SK-N-MC (cell line): Measurements from ENCODE around the gene CFAP299.

ENCODE experiments used
- DNase-seq: peaks from one replicate; pipeline ENCODE4 v3.0.0-alpha.2; 2011; ENCODE audit warnings: low read depth, low spot score
- H3K27ac ChIP-seq: fragments of 200-600 bp; sonication (generic); 2 replicates; pipeline ENCODE4 v1.5.1; 2016; ENCODE audit warnings: mixed run types
- H3K36me3 ChIP-seq: fragments of 200-600 bp; sonication (generic); 2 replicates; pipeline ENCODE4 v1.6.1; 2017; ENCODE audit warnings: antibody characterized with exemption, low read length, mixed read lengths; ENCODE audit not compliant: insufficient read depth
- H3K4me3 ChIP-seq: fragments of 200-600 bp; sonication (generic); 2 replicates; pipeline ENCODE4 v1.5.1; 2016
- H3K9ac ChIP-seq: fragments of 200-600 bp; sonication (generic); 2 replicates; pipeline ENCODE4 v1.8.0; 2017; ENCODE audit warnings: mixed run types, mixed read lengths; ENCODE audit not compliant: insufficient read length
- H3K9me3 ChIP-seq: fragments of 200-600 bp; sonication (generic); 2 replicates; pipeline ENCODE4 v1.6.1; 2017; ENCODE audit warnings: low read depth, mild to moderate bottlenecking, antibody characterized with exemption, low read length, moderate library complexity, mixed read lengths
- EZH2 ChIP-seq: fragments of 200-600 bp; sonication (generic); IDR thresholded peaks from one replicate; pipeline ENCODE4 v1.6.1; 2017; ENCODE audit warnings: antibody characterized with exemption
- FOXP2 ChIP-seq: optimal IDR thresholded peaks from 2 replicates; pipeline ENCODE3; 2011; ENCODE audit warnings: mild to moderate bottlenecking, moderate library complexity; ENCODE audit not compliant: insufficient read depth; ENCODE audit errors: extremely low read length, control extremely low read depth
- POLR2AphosphoS5 ChIP-seq: IDR thresholded peaks from 2 replicates; pipeline ENCODE4 v1.6.1; 2012; ENCODE audit warnings: mild to moderate bottlenecking, low read depth, low read length, borderline replicate concordance

The CFAP299 gene

GRCh38 chr4:80484712-80485111, 149.2 kb downstream of the CFAP299 start:
- no peaks in the 10 kb centered on the region for H3K36me3 ChIP-seq
- no peak overlapping the region for H3K9ac ChIP-seq
- H3K9me3 ChIP-seq, result no peaks in the 10 kb centered on the region
- TF ChIP-seq EZH2 (no peak), POLR2AphosphoS5 (no peak), FOXP2 (no peak)
- no peak overlapping the region for H3K4me3 ChIP-seq
- H3K27ac ChIP-seq, result no peak overlapping the region
- no peak for DNase-seq

DNA sequence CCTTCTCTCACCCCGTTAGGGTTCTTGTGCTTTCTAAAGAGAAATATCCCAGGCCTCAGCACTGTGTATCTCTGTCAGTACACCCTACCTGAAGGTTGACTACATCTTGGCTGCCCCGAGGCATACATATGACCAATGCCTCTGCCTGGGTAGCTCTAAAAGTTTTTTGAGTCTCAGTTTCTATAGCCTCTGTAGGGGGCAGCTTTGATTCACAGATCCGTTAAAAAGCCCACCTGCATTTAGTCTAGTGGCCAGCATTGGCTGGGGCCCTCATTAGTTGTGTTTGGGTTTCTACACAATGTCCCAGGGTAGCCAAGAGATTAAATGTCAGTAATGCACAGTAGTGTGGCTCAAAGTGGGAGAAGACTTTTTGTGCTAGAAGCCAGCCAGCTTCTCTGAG, 151.1 kb downstream of the CFAP299 start:
- no peak for TF ChIP-seq EZH2
- no peak for TF ChIP-seq FOXP2
- no peak for TF ChIP-seq POLR2AphosphoS5
- H3K27ac ChIP-seq, result no peak overlapping the region
- no peak overlapping the region for H3K4me3 ChIP-seq
- H3K9ac ChIP-seq, result no peak overlapping the region
- H3K36me3 ChIP-seq, result no peaks in the 10 kb centered on the region
- DNase-seq, result no peak
- no peaks in the 10 kb centered on the region for H3K9me3 ChIP-seq

DNA sequence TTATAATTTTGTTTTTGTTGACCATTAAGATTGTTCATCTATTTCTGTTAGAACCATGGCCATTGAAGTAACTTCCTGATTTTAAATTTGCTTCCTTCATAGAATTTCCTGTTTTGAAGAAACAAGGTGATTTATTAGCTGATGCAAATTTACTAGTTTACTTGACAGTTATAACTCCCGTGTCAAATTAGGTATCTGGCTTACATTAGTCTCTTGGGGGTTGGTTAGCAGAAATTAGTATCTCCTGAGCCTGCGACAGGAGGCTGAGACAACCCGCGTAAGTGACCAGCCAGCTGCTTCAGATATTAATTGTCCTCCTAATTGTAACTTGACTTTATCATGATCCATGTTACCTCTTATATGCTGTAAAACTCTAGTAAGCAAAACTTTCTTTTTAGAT, 154.3 kb downstream of the CFAP299 start:
- no peak overlapping the region; the same call in 1 of the 2 replicates for H3K27ac ChIP-seq
- H3K9ac ChIP-seq, result no peak overlapping the region
- H3K36me3 ChIP-seq, result no peaks in the 10 kb centered on the region
- TF ChIP-seq POLR2AphosphoS5 (no peak), FOXP2 (no peak), EZH2 (no peak)
- no peak overlapping the region for H3K4me3 ChIP-seq
- no peaks in the 10 kb centered on the region for H3K9me3 ChIP-seq
- DNase-seq, result no peak

DNA sequence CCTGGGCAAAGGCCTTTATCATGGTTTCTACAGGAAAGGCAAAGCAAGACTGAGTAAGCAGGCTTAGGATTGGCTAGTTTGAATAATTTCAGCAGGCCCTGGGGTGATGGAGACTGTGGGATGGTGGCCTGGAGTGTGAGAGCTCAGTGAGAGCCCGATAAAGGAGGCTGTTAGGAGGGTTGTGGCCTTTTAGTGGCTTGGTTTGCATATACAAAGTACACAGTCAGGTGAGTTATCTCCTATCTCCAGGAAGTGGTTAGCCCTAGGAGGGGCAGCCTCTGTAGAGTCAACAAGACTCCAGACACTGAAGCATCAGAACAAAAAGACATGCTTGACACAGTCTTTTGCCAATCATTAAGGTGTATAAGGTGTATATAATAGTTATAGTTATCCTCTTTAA, 157.2 kb downstream of the CFAP299 start:
- no peak for TF ChIP-seq FOXP2
- no peak for TF ChIP-seq POLR2AphosphoS5
- TF ChIP-seq EZH2, result no peak
- no peaks in the 10 kb centered on the region for H3K36me3 ChIP-seq
- no peak overlapping the region for H3K9ac ChIP-seq
- no peaks in the 10 kb centered on the region for H3K9me3 ChIP-seq
- no peak overlapping the region for H3K27ac ChIP-seq
- DNase-seq, result no peak
- H3K4me3 ChIP-seq, result no peak overlapping the region

GRCh38 chr4:80495865-80496264, 160.3 kb downstream of the CFAP299 start:
- H3K9ac ChIP-seq, result no peak overlapping the region
- DNase-seq, result no peak
- no peak for TF ChIP-seq FOXP2
- no peak for TF ChIP-seq EZH2
- no peak for TF ChIP-seq POLR2AphosphoS5
- no peaks in the 10 kb centered on the region for H3K36me3 ChIP-seq
- H3K4me3 ChIP-seq, result no peak overlapping the region
- H3K27ac ChIP-seq, result no peak overlapping the region
- H3K9me3 ChIP-seq, result no peaks in the 10 kb centered on the region

DNA sequence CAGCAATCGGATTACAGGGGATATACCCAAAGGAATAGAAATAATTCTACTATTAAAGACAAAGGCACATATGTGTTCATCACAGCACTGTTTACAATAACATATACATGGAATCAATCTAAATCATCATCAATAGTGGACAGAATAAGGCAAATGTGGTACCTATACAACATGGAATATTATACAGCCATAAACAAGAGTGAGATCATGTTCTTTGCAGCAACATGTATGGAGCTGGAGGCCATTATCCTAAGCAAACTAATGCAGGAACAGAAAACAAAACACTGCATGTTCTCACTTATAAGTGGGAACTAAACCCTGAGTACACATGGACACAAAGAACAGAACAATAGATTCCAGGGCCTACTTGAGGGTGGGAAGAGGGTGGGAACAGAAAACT, 163.2 kb downstream of the CFAP299 start:
- TF ChIP-seq FOXP2, result no peak
- no peak for TF ChIP-seq EZH2
- TF ChIP-seq POLR2AphosphoS5, result no peak
- no peaks in the 10 kb centered on the region for H3K9me3 ChIP-seq
- H3K27ac ChIP-seq, result no peak overlapping the region
- DNase-seq, result no peak
- no peaks in the 10 kb centered on the region for H3K36me3 ChIP-seq
- no peak overlapping the region for H3K4me3 ChIP-seq
- H3K9ac ChIP-seq, result no peak overlapping the region

DNA sequence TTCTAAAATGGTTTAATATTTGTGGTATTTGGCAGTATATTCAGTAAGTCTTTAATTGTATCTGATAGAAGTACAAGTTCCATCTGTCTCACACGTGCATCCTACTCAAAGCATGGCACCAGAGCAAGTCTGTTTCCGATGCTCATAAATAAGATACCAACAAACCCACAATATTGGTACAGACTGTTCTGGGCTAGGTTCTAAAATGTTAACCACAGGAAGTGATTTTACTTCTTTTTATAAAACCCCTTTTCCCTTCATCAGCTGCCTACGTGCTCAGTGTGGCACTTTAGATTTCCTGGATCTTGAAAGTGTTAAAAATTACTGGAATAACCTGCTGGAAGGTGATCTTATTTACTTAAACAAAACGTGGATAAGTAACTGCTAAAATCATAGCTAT, 165.1 kb downstream of the CFAP299 start:
- Histone ChIP-seq H3K27ac (peak overlapping the region; percentile 60), H3K4me3 (no peak overlapping the region; the same call in 1 of the 2 replicates), H3K9me3 (no peaks in the 10 kb centered on the region), H3K9ac (no peak overlapping the region), H3K36me3 (no peaks in the 10 kb centered on the region)
- TF ChIP-seq FOXP2 (no peak), POLR2AphosphoS5 (no peak), EZH2 (no peak)
- peak; percentile 75 for DNase-seq

DNA sequence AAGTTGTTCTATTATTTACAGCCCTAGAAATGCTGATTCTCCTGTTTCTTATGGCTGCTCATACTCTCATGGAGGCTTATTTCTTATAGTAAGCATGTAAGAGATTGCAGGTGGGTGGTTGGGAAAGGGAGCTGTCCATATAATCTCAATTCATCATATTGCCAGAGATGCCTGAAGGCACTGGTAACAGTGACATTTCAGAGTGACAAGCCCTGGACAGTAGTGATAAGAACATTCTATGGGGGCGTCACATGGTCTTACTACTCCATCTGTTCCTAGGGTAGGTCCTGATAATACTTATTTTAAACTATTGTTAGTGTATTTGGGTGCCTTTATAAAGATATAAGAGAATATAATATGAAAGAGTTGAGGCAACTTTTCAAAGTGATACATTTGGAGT, 171.5 kb downstream of the CFAP299 start:
- Histone ChIP-seq H3K36me3 (no peaks in the 10 kb centered on the region), H3K27ac (no peak overlapping the region)
- TF ChIP-seq POLR2AphosphoS5, result no peak
- no peak for TF ChIP-seq FOXP2
- no peak for TF ChIP-seq EZH2

DNA sequence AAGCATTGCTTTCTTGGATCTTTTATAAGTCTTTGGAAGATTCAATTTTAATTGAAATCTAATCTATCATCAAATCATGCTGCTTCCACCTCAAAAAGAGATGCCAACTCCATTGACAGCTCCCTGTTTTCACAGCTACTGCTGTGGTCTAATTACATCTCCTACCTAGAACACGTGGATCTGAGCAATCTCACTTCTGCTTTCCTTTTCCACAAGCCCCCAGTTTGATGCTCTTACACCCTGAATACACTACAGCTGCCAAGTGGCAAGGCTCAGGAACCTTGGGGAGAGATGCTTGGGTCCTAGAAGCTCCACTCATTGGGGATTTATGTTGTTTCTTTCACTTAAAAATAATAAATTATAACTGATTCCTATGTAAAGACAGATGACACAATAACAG, 172.0 kb downstream of the CFAP299 start:
- no peak overlapping the region for H3K27ac ChIP-seq
- no peak overlapping the region for H3K4me3 ChIP-seq
- no peaks in the 10 kb centered on the region for H3K36me3 ChIP-seq
- H3K9me3 ChIP-seq, result no peaks in the 10 kb centered on the region
- TF ChIP-seq FOXP2, result no peak
- H3K9ac ChIP-seq, result no peak overlapping the region
- no peak for DNase-seq

More for the DNA sequence above, 171.5 kb downstream of the CFAP299 start:
- Histone ChIP-seq H3K9ac (no peak overlapping the region), H3K4me3 (no peak overlapping the region), H3K9me3 (no peaks in the 10 kb centered on the region)
- no peak for DNase-seq
